Suprapubic skin (tissue), 4 donors: ENCODE data around the gene CD79B. TPM values are rescaled to one million over a fixed set of nuclear protein-coding genes. Genes with fewer than 3 reads are reported as not detected.
A peak's percentile ranks its signal among the peaks of the same experiment; 100 is the strongest.
"Not testable (repeated sequence)": the region's sequence is repeated elsewhere in the genome, so short reads cannot be mapped to it uniquely, and the experiment has no call there.

Experiments used
- DNase-seq, 2 donors: peaks; one replicate each; pipeline ENCODE4 v3.0.0-alpha.2; 2019; ENCODE audit warnings: low spot score in 2 of 2
- H3K27ac ChIP-seq: fragments of 200-600 bp; sonication (generic); one replicate; pipeline ENCODE4 v1.5.1; 2019
- H3K27me3 ChIP-seq: fragments of 200-600 bp; sonication (generic); one replicate; pipeline ENCODE4 v1.5.1; 2019
- H3K36me3 ChIP-seq: fragments of 200-600 bp; sonication (generic); one replicate; pipeline ENCODE4 v1.5.1; 2019
- H3K4me1 ChIP-seq: fragments of 200-600 bp; sonication (generic); one replicate; pipeline ENCODE4 v1.5.1; 2019
- H3K4me3 ChIP-seq: fragments of 200-600 bp; sonication (generic); one replicate; pipeline ENCODE4 v1.5.1; 2019; ENCODE audit warnings: mild to moderate bottlenecking
- H3K9me3 ChIP-seq: fragments of 200-600 bp; sonication (generic); one replicate; pipeline ENCODE4 v1.5.1; 2019
- CTCF ChIP-seq, 2 donors: fragments of 200-600 bp in 1 of 2; fragments of 450-650 bp in 1 of 2; sonication (generic) in 1 of 2; IDR thresholded peaks; one replicate each; pipeline ENCODE4 v1.5.1; 2016 to 2019; ENCODE audit warnings: antibody characterized with exemption in 2 of 2, mild to moderate bottlenecking in 1 of 2, moderate library complexity in 1 of 2
- EP300 ChIP-seq: sonication (generic); formaldehyde crosslinking; IDR thresholded peaks from one replicate; pipeline ENCODE4 v1.6.1; 2017; ENCODE audit warnings: antibody characterized with exemption
- POLR2A ChIP-seq, 2 donors: fragments of 450-650 bp; IDR thresholded peaks; one replicate each; pipeline ENCODE4 v1.6.1; 2017; ENCODE audit warnings: antibody characterized with exemption in 2 of 2, mild to moderate bottlenecking in 2 of 2, moderate library complexity in 2 of 2
- POLR2AphosphoS5 ChIP-seq, 3 donors: sonication (generic); formaldehyde crosslinking; IDR thresholded peaks; one replicate each; pipeline ENCODE4 v1.6.1; 2017; ENCODE audit warnings: antibody characterized with exemption in 3 of 3
- WGBS: methylation state at CpG from one replicate; pipeline ENCODE4 v1.1.5; 2018; 5-methylcytosine and 5-hydroxymethylcytosine counted together
- total RNA-seq, 4 donors: library from RNA; depleted of rRNA; stranded (reverse); fragments of >200 nt; gene quantifications; one replicate each; pipeline ENCODE4 v1.1.0, GENCODE V29; 2016

The CD79B gene
- total RNA-seq, 4 donors from 2014 or later = 1.5 to 7.9 (median 2.2) TPM

- Histone ChIP-seq H3K4me1 (peaks cover 4% of the 10 kb centered on the region), H3K9me3 (no peaks in the 10 kb centered on the region), H3K27me3 (no peaks in the 10 kb centered on the region), H3K4me3 (no peak overlapping the region), H3K27ac (no peak overlapping the region), H3K36me3 (no peaks in the 10 kb centered on the region)
- peak in 1 of 2 donors; percentile 41 for DNase-seq
- 66% methylated on average over 10 of the region's 10 CpGs for WGBS
- no peak for TF ChIP-seq EP300
- no peak for TF ChIP-seq CTCF (IDR thresholded peaks at IDR 0.05)
- no peak for TF ChIP-seq POLR2AphosphoS5 (IDR thresholded peaks at IDR 0.05)
- no peak for TF ChIP-seq POLR2A (IDR thresholded peaks at IDR 0.05)
Observed at GRCh38 chr17:63918305-63918704, 13.8 kb downstream of the CD79B start.

GRCh38 chr17:63917646-63918045, 14.5 kb downstream of the CD79B start:
- Histone ChIP-seq H3K27ac (no peak overlapping the region), H3K4me3 (no peak overlapping the region), H3K9me3 (no peaks in the 10 kb centered on the region), H3K27me3 (no peaks in the 10 kb centered on the region), H3K36me3 (no peaks in the 10 kb centered on the region), H3K4me1 (peaks cover 4% of the 10 kb centered on the region)
- peak in 1 of 2 donors; percentile 46 for DNase-seq
- TF ChIP-seq POLR2A (IDR thresholded peaks at IDR 0.05) (no peak), POLR2AphosphoS5 (IDR thresholded peaks at IDR 0.05) (no peak), CTCF (IDR thresholded peaks at IDR 0.05) (no peak), EP300 (no peak)
- 80% methylated on average over 10 of the region's 13 CpGs for WGBS

GRCh38 chr17:63917206-63917605, 14.9 kb downstream of the CD79B start:
- DNase-seq = peak in 1 of 2 donors; percentile 17
- H3K4me1 ChIP-seq, H3K27me3 ChIP-seq, H3K27ac ChIP-seq, H3K36me3 ChIP-seq, H3K9me3 ChIP-seq, H3K4me3 ChIP-seq: not testable (repeated sequence)
- 81% methylated on average over 7 of the region's 11 CpGs for WGBS

GRCh38 chr17:63916566-63917185, 15.5 kb downstream of the CD79B start:
- Histone ChIP-seq H3K4me1 (peaks cover 4% of the 10 kb centered on the region), H3K4me3 (no peak overlapping the region), H3K36me3 (no peaks in the 10 kb centered on the region), H3K27me3 (no peaks in the 10 kb centered on the region), H3K9me3 (no peaks in the 10 kb centered on the region), H3K27ac (no peak overlapping the region)
- peak in 1 of 2 donors; percentile 27 for DNase-seq
- 78% methylated on average over 12 of the region's 12 CpGs for WGBS
- TF ChIP-seq CTCF (IDR thresholded peaks at IDR 0.05) (no peak), POLR2A (IDR thresholded peaks at IDR 0.05) (no peak), POLR2AphosphoS5 (IDR thresholded peaks at IDR 0.05) (no peak), EP300 (no peak)

- not testable (repeated sequence) for H3K27ac ChIP-seq, H3K27me3 ChIP-seq, H3K4me3 ChIP-seq, H3K9me3 ChIP-seq, H3K4me1 ChIP-seq, H3K36me3 ChIP-seq
- peak in 1 of 2 donors; percentile 20 for DNase-seq
- WGBS = 76% methylated on average over 10 of the region's 10 CpGs
Observed at GRCh38 chr17:63915753-63916152, 16.4 kb downstream of the CD79B start.

- DNase-seq = peak in 1 of 2 donors; percentile 39
- Histone ChIP-seq H3K9me3 (no peaks in the 10 kb centered on the region), H3K27ac (no peak overlapping the region), H3K4me3 (no peak overlapping the region), H3K4me1 (peaks cover 4% of the 10 kb centered on the region), H3K36me3 (no peaks in the 10 kb centered on the region), H3K27me3 (no peaks in the 10 kb centered on the region)
- no peak for TF ChIP-seq POLR2AphosphoS5 (IDR thresholded peaks at IDR 0.05)
- no peak for TF ChIP-seq CTCF (IDR thresholded peaks at IDR 0.05)
- no peak for TF ChIP-seq POLR2A (IDR thresholded peaks at IDR 0.05)
- TF ChIP-seq EP300 = no peak
- WGBS = 92% methylated on average over 7 of the region's 7 CpGs
Observed at GRCh38 chr17:63914471-63914870, 17.7 kb downstream of the CD79B start.
